NT2/D1 (cell line): Measurements from ENCODE around the gene SNAPC4.

Experiments used
- DNase-seq: peaks from one replicate; pipeline ENCODE4 v3.0.0-alpha.2; 2011; ENCODE audit warnings: low read depth, low spot score
- H3K27me3 ChIP-seq: 2 replicates; pipeline ENCODE4 v1.6.0; 2011; ENCODE audit warnings: mild to moderate bottlenecking; ENCODE audit not compliant: insufficient read length, insufficient read depth
- H3K36me3 ChIP-seq: 2 replicates; pipeline ENCODE4 v1.6.1; 2011; ENCODE audit warnings: mild to moderate bottlenecking, low read length, mixed read lengths; ENCODE audit not compliant: insufficient read depth, insufficient read length
- H3K4me1 ChIP-seq: 2 replicates; pipeline ENCODE4 v1.5.1; 2011; ENCODE audit not compliant: insufficient read depth, insufficient read length
- H3K4me3 ChIP-seq: 2 replicates; pipeline ENCODE4 v1.5.1; 2011; ENCODE audit warnings: low read depth; ENCODE audit not compliant: insufficient read length
- H3K9ac ChIP-seq: 2 replicates; pipeline ENCODE4 v1.6.0; 2011; ENCODE audit warnings: low read depth; ENCODE audit not compliant: insufficient read length
- H3K9me3 ChIP-seq: 2 replicates; pipeline ENCODE4 v1.5.1; 2011; ENCODE audit warnings: mild to moderate bottlenecking, low read length; ENCODE audit not compliant: insufficient read depth
- SUZ12 ChIP-seq: IDR thresholded peaks from 2 replicates; pipeline ENCODE4 v1.6.1; 2011; ENCODE audit not compliant: insufficient read length, insufficient read depth; ENCODE audit errors: extremely low read depth
- YY1 ChIP-seq: IDR thresholded peaks from 2 replicates; pipeline ENCODE4 v1.6.1; 2011; ENCODE audit not compliant: insufficient read length, insufficient read depth
- ZNF274 ChIP-seq: IDR thresholded peaks from 2 replicates; pipeline ENCODE4 v1.6.1; 2011; ENCODE audit warnings: mild to moderate bottlenecking, low read depth, low read length

The SNAPC4 gene

GRCh38 chr9:136421791-136422190, 21.8 kb upstream of the SNAPC4 start:
- no peak overlapping the region for H3K4me3 ChIP-seq
- no peaks in the 10 kb centered on the region for H3K4me1 ChIP-seq
- H3K27me3 ChIP-seq = no peaks in the 10 kb centered on the region
- H3K36me3 ChIP-seq = peaks cover 88% of the 10 kb centered on the region
- H3K9me3 ChIP-seq = no peaks in the 10 kb centered on the region
- TF ChIP-seq ZNF274 = no peak
- no peak for TF ChIP-seq SUZ12
- TF ChIP-seq YY1 = no peak
- no peak for DNase-seq
- H3K9ac ChIP-seq = no peak overlapping the region

- Histone ChIP-seq H3K4me3 (no peak overlapping the region), H3K4me1 (no peaks in the 10 kb centered on the region), H3K36me3 (peaks cover 96% of the 10 kb centered on the region), H3K9ac (no peak overlapping the region), H3K9me3 (no peaks in the 10 kb centered on the region), H3K27me3 (no peaks in the 10 kb centered on the region)
- TF ChIP-seq ZNF274 (no peak), SUZ12 (no peak), YY1 (no peak)
- DNase-seq = no peak
These were observed 19.1 kb upstream of the SNAPC4 start for GRCh38 chr9:136419092-136419420.

GRCh38 chr9:136418182-136419091, 18.5 kb upstream of the SNAPC4 start:
- H3K27me3 ChIP-seq = no peaks in the 10 kb centered on the region
- no peaks in the 10 kb centered on the region for H3K4me1 ChIP-seq
- H3K36me3 ChIP-seq = peaks cover 96% of the 10 kb centered on the region
- DNase-seq = no peak
- no peak overlapping the region for H3K9ac ChIP-seq
- no peaks in the 10 kb centered on the region for H3K9me3 ChIP-seq
- TF ChIP-seq ZNF274 (no peak), YY1 (no peak), SUZ12 (no peak)
- H3K4me3 ChIP-seq = no peak overlapping the region

- no peaks in the 10 kb centered on the region for H3K27me3 ChIP-seq
- no peak overlapping the region for H3K9ac ChIP-seq
- H3K9me3 ChIP-seq = no peaks in the 10 kb centered on the region
- no peak overlapping the region for H3K4me3 ChIP-seq
- TF ChIP-seq SUZ12 = no peak
- H3K36me3 ChIP-seq = peaks cover 95% of the 10 kb centered on the region
- peaks cover 6% of the 10 kb centered on the region for H3K4me1 ChIP-seq
- DNase-seq = no peak
These were observed 16.9 kb upstream of the SNAPC4 start for GRCh38 chr9:136416914-136417313.

- H3K4me1 ChIP-seq = peaks cover 8% of the 10 kb centered on the region
- H3K9ac ChIP-seq = no peak overlapping the region
- no peaks in the 10 kb centered on the region for H3K27me3 ChIP-seq
- no peak for TF ChIP-seq SUZ12
- TF ChIP-seq YY1 = no peak
- TF ChIP-seq ZNF274 = no peak
- H3K36me3 ChIP-seq = peaks cover 95% of the 10 kb centered on the region
- no peak for DNase-seq
- H3K4me3 ChIP-seq = no peak overlapping the region
- no peaks in the 10 kb centered on the region for H3K9me3 ChIP-seq
These were observed 16.5 kb upstream of the SNAPC4 start for GRCh38 chr9:136416427-136416826.

- Histone ChIP-seq H3K27me3 (no peaks in the 10 kb centered on the region), H3K9ac (peak overlapping the region; percentile 43), H3K9me3 (no peaks in the 10 kb centered on the region), H3K4me1 (peaks cover 15% of the 10 kb centered on the region), H3K4me3 (peak overlapping the region; percentile 1), H3K36me3 (peaks cover 80% of the 10 kb centered on the region)
- DNase-seq = no peak
- TF ChIP-seq YY1 (no peak), ZNF274 (no peak), SUZ12 (no peak)
These were observed 13.0 kb upstream of the SNAPC4 start for GRCh38 chr9:136412962-136413361.

GRCh38 chr9:136411378-136411777, 11.4 kb upstream of the SNAPC4 start:
- H3K27me3 ChIP-seq = no peaks in the 10 kb centered on the region
- H3K9me3 ChIP-seq = no peaks in the 10 kb centered on the region
- H3K36me3 ChIP-seq = peaks cover 79% of the 10 kb centered on the region
- peaks cover 15% of the 10 kb centered on the region for H3K4me1 ChIP-seq
- TF ChIP-seq ZNF274 (no peak), SUZ12 (no peak), YY1 (no peak)
- H3K9ac ChIP-seq = peak overlapping the region; percentile 99
- H3K4me3 ChIP-seq = peak overlapping the region; percentile 99
- DNase-seq = no peak
